Measurements from ENCODE around the gene GOLT1A. TPM values are rescaled to one million over a fixed set of nuclear protein-coding genes. Genes with fewer than 3 reads are reported as not detected.

Gene GOLT1A
- total and polyA plus RNA-seq, 2 of the 8 experiments (the other 6 are each of a cell fraction or from before 2014, with no cell fraction given), result 7.5 to 8.5 TPM

GRCh38 chr1:204261266-204261665, 47.5 kb upstream of the GOLT1A start:
- no peak overlapping the region for H2BK5ac ChIP-seq (ENCODE audit: low read depth, low read length)
- no peak overlapping the region for H2BK20ac ChIP-seq (ENCODE audit: low read length)
- no peak overlapping the region for H3K23ac ChIP-seq (ENCODE audit: insufficient read length)
- H3K27ac ChIP-seq (ENCODE audit: low read depth, low read length), result no peak overlapping the region
- FAIRE-seq, result no peak
- H2BK12ac ChIP-seq (ENCODE audit: low read depth, low read length), result no peak overlapping the region
- 92% methylated on average over 10 of the region's 12 CpGs; no CpG with 5 or more reads in 1 of the 2 experiments for WGBS, 2 experiments (ENCODE audit: extremely low coverage in 1 of 2, insufficient coverage in 1 of 2, insufficient read length in 1 of 2, insufficient replicate concordance in 2 of 2, low coverage in 1 of 2, low lambda C conversion rate in 2 of 2, missing lambda C conversion rate in 1 of 2)
- ChIA-PET CTCF (ENCODE audit: partially characterized antibody) (interaction anchor here (0.9 to 19.1 kb wide), 12 partner anchors 17 to 242 kb away, joined by 3 to 335 read pairs (median 4); partner anchors contain the start of genes GOLT1A and PLEKHA6), POLR2A (ENCODE audit: partially characterized antibody) (no interaction called here)
- H3K36me3 ChIP-seq (ENCODE audit: control insufficient read depth in 2 of 4, insufficient read depth in 4 of 4, low read length in 3 of 4), result peaks cover 0 to 4% (median 0%) of the 10 kb centered on the region in 4 experiments; a peak in 1 of 8 replicates
- H2AK5ac ChIP-seq (ENCODE audit: low read depth, low read length), result no peak overlapping the region
- no peak overlapping the region for H3K9ac ChIP-seq (replicated peaks in 1 of 4; ENCODE audit: extremely low read depth in 1 of 4, low read depth in 3 of 4, low read length in 3 of 4)
- no peaks in the 10 kb centered on the region for H3K79me1 ChIP-seq (ENCODE audit: low read depth, low read length)
- no peaks in the 10 kb centered on the region for H4K20me1 ChIP-seq (replicated peaks in 1 of 2; ENCODE audit: control insufficient read depth in 1 of 2, insufficient read depth in 2 of 2, low read length in 2 of 2)
- H3K4me2 ChIP-seq (ENCODE audit: insufficient read depth in 1 of 2, low read depth in 2 of 2, low read length in 2 of 2), result no peak overlapping the region
- H3K56ac ChIP-seq (replicated peaks; ENCODE audit: insufficient read length, low read depth, low read length), result no peak overlapping the region
- H3K9me3 ChIP-seq (ENCODE audit: insufficient read depth in 2 of 2, low read depth in 1 of 2, low read length in 1 of 2), result no peaks in the 10 kb centered on the region
- no peak for TF ChIP-seq RAD21 (IDR thresholded peaks at IDR 0.05 in 1 of 2, conservative IDR thresholded peaks at IDR 0.05 in 1 of 2; ENCODE audit: low read depth in 2 of 2, low read length in 2 of 2)
- TF ChIP-seq CHD2 (IDR thresholded peaks at IDR 0.05; ENCODE audit: low read length), result no peak
- no peak for TF ChIP-seq TCF12 (IDR thresholded peaks at IDR 0.05; ENCODE audit: low read depth, low read length)
- no peak for TF ChIP-seq ATF3 (IDR thresholded peaks at IDR 0.05; ENCODE audit: insufficient read depth, low read depth, low read length)
- TF ChIP-seq POLR2A (IDR thresholded peaks at IDR 0.05; ENCODE audit: control extremely low read depth in 1 of 2, low read depth in 2 of 2, low read length in 2 of 2), result no peak
- no peak for TF ChIP-seq GABPA (IDR thresholded peaks at IDR 0.05; ENCODE audit: borderline replicate concordance, insufficient read depth, low read length)
- TF ChIP-seq GTF2F1 (IDR thresholded peaks at IDR 0.05; ENCODE audit: borderline replicate concordance, low read depth, low read length), result no peak
- no peak for TF ChIP-seq TEAD4 (IDR thresholded peaks at IDR 0.05; ENCODE audit: low read depth, low read length)
- no peak for TF ChIP-seq RXRA (IDR thresholded peaks at IDR 0.05; ENCODE audit: insufficient read depth, low read depth, low read length)
- no peak for TF ChIP-seq KDM1A (IDR thresholded peaks at IDR 0.05; ENCODE audit: borderline replicate concordance, low read length)
- TF ChIP-seq EGR1 (IDR thresholded peaks at IDR 0.05; ENCODE audit: borderline replicate concordance, low read depth, low read length), result no peak
- no peak for TF ChIP-seq E2F6 (IDR thresholded peaks at IDR 0.05)
- TF ChIP-seq FOSL1 (IDR thresholded peaks at IDR 0.05; ENCODE audit: insufficient read depth, low read depth, low read length), result no peak
- H4K91ac ChIP-seq (replicated peaks; ENCODE audit: insufficient read length, low read length), result no peak overlapping the region
- H2BK120ac ChIP-seq (replicated peaks; ENCODE audit: low read depth, low read length), result no peak overlapping the region
- H2BK15ac ChIP-seq (ENCODE audit: low read length), result no peak overlapping the region
- H3K4me3 ChIP-seq (ENCODE audit: extremely low read depth in 1 of 4, insufficient read depth in 2 of 4, low read depth in 3 of 4, low read length in 4 of 4), result no peak overlapping the region
- no peak overlapping the region for H3K14ac ChIP-seq (ENCODE audit: insufficient read length)
- H4K5ac ChIP-seq (ENCODE audit: insufficient read length, low read depth, low read length), result no peak overlapping the region
- H4K8ac ChIP-seq (ENCODE audit: extremely low read depth, insufficient read depth, low read length), result no peak overlapping the region
- no peaks in the 10 kb centered on the region for H3K79me2 ChIP-seq (ENCODE audit: control insufficient read depth in 1 of 2, insufficient read depth in 2 of 2, low read length in 2 of 2)
- H3K4me1 ChIP-seq (replicated peaks in 1 of 4; ENCODE audit: control insufficient read depth in 3 of 4, insufficient read depth in 4 of 4, low read length in 3 of 4), result peaks cover 0 to 8% (median 3%) of the 10 kb centered on the region in 4 experiments; a peak in 6 of 7 replicates
- H3K23me2 ChIP-seq (ENCODE audit: low read depth, low read length), result no peaks in the 10 kb centered on the region
- H3K27me3 ChIP-seq (replicated peaks in 1 of 4; ENCODE audit: control insufficient read depth in 3 of 4, extremely low read depth in 1 of 4, insufficient read depth in 3 of 4, low read length in 3 of 4), result no peaks in the 10 kb centered on the region
- DNase-seq (ENCODE audit: low read depth in 1 of 2, low spot score in 2 of 2), result no peak
- H2AFZ ChIP-seq (ENCODE audit: low read length), result no peak overlapping the region
- no peak overlapping the region for H3K18ac ChIP-seq (ENCODE audit: extremely low read depth, low read length)
- no peak overlapping the region for H3K4ac ChIP-seq (replicated peaks; ENCODE audit: insufficient read length, low read depth, low read length)
